Activated effector memory CD4-positive, alpha-beta T cell treated with anti-CD3 and anti-CD28 coated beads, Interleukin-2, amount 50 U/mL, for 16 hours (primary cell): ENCODE data around the gene SPOPL.
"Not testable (repeated sequence)": the region's sequence is repeated elsewhere in the genome, so short reads cannot be mapped to it uniquely, and the experiment has no call there.

Experiments used
- DNase-seq: peaks from one replicate; pipeline ENCODE4 v3.0.0-alpha.2; 2020

SPOPL gene

GRCh38 chr2:138501425-138502254 lies at the start of gene SPOPL:
Gene SPOPL, plus strand, starts transcription at chr2:138501770. Its CDS starts 48,447 bp downstream, at chr2:138550217.
- peak; percentile 94 for DNase-seq

GRCh38 chr2:138452324-138452723 lies 49.2 kb upstream of the SPOPL start:
- DNase-seq: no peak

GRCh38 chr2:138453815-138454214 lies 47.8 kb upstream of the SPOPL start:
- DNase-seq: no peak

- no peak for DNase-seq
Measured at GRCh38 chr2:138454761-138455160, 46.8 kb upstream of the SPOPL start.

- no peak for DNase-seq
Measured at GRCh38 chr2:138455275-138455674, 46.3 kb upstream of the SPOPL start.

GRCh38 chr2:138455691-138456090 lies 45.9 kb upstream of the SPOPL start:
- no peak for DNase-seq

GRCh38 chr2:138462689-138463088 lies 38.9 kb upstream of the SPOPL start:
- DNase-seq: not testable (repeated sequence)

- no peak for DNase-seq
Measured at GRCh38 chr2:138468617-138469016, 33.0 kb upstream of the SPOPL start.

GRCh38 chr2:138469411-138469810 lies 32.2 kb upstream of the SPOPL start:
- no peak for DNase-seq

GRCh38 chr2:138470941-138471340 lies 30.6 kb upstream of the SPOPL start:
- no peak for DNase-seq

- no peak for DNase-seq
Measured at GRCh38 chr2:138474100-138474825, 27.3 kb upstream of the SPOPL start.

- DNase-seq: no peak
Measured at GRCh38 chr2:138475277-138475776, 26.2 kb upstream of the SPOPL start.

GRCh38 chr2:138476186-138476585 lies 25.4 kb upstream of the SPOPL start:
- DNase-seq: no peak

- no peak for DNase-seq
Measured at GRCh38 chr2:138476940-138477339, 24.6 kb upstream of the SPOPL start.

- DNase-seq: not testable (repeated sequence)
Measured at GRCh38 chr2:138482796-138483195, 18.8 kb upstream of the SPOPL start.

GRCh38 chr2:138485019-138485418 lies 16.6 kb upstream of the SPOPL start:
- DNase-seq: no peak

GRCh38 chr2:138486363-138487198 lies 15.0 kb upstream of the SPOPL start:
- no peak for DNase-seq

- DNase-seq: no peak
Measured at GRCh38 chr2:138490673-138491494, 10.7 kb upstream of the SPOPL start.

GRCh38 chr2:138491495-138491862 lies 10.1 kb upstream of the SPOPL start:
- DNase-seq: no peak

- no peak for DNase-seq
Measured at GRCh38 chr2:138492160-138492559, 9.4 kb upstream of the SPOPL start.

GRCh38 chr2:138493334-138493733 lies 8.2 kb upstream of the SPOPL start:
- DNase-seq: no peak
